Epidermal melanocyte (primary cell): Measurements from ENCODE around the gene SLC10A1.
"Not testable (repeated sequence)": the region's sequence is repeated elsewhere in the genome, so short reads cannot be mapped to it uniquely, and the experiment has no call there.

Experiments
- DNase-seq: peaks from one replicate; pipeline ENCODE4 v3.0.0; 2011; ENCODE audit warnings: low spot score; ENCODE audit not compliant: insufficient read length

The SLC10A1 gene

DNA sequence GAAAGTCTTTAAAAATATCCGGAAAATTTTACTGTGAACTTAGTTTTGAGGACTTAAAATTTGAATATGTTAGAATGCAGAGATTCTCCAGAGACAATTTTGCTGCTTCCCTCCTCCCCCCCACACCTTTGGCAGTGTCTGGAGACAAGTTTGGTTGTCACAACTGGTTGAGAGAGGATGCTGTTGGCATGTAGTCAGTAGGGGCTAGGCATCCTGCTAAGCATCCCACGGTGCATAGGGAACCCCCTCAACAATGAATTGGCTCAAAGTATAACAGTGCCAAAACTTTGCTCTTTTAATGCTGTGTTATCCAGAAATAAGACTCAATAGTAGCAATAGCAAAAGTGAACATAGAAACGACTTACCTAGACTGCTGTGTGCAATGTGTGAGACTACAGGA, 26.5 kb downstream of the SLC10A1 start:
- DNase-seq: no peak

- no peak for DNase-seq
Measured at GRCh38 chr14:69769623-69770022, 27.4 kb downstream of the SLC10A1 start.

GRCh38 chr14:69768873-69769272, 28.2 kb downstream of the SLC10A1 start:
- no peak for DNase-seq

DNA sequence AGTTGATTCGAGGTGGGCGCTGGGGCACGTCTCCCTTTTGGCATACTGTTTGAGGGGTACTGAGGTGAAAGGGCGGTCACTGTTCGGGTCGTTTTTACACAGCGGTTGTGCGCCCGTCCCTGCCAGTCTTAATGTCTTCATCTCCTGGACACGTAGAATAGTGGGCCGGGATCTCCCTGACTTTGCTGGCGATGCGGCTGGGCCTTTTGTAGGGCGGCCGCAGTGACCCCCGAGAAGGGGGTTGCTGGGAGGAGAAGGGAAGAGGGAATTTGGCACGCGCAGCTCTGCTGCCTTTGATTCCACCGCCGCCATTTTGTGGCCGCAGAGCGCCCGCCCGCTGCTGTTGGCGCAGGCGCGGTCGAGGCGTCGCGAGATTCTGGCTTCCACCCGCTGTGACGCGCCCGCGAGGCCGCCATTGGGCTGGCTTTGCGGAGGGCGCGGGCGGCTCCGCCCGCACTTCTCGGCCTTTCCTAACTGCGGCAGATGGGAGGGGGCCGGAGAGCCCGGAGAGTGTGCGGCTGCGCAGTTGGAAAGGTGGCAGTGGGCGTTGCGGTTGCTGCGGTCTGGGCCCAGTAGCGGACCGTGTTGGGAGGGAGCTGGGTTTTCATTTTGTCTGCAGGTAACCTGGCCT, 29.6 kb downstream of the SLC10A1 start:
- peak; percentile 77 for DNase-seq

DNA sequence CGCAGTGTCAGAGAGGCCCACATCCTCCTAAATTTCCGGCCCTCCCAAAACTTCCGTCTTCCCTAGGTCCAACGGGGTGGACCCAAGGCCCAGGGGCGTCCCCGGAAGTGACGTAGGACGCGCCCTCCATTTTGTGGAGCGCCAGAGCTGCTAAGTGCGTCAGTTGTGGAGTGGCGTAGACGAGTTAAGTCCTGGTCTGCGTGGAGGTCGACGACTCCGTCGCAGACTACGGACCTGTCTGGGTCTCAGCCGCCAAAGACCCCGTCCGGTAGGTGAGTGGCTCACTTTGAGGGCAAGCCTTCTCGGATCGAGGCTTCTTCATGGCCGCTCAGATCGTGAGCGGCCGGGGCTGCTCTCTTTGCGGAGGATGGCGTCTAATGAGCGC, 30.1 kb downstream of the SLC10A1 start, which contains the start of gene SRSF5:
TSS of gene SRSF5 (plus strand) at position 159 of the 385 bp plus-strand sequence. CDS start 1,015 bp downstream, outside the sequence.
- peak; percentile 81 for DNase-seq

DNA sequence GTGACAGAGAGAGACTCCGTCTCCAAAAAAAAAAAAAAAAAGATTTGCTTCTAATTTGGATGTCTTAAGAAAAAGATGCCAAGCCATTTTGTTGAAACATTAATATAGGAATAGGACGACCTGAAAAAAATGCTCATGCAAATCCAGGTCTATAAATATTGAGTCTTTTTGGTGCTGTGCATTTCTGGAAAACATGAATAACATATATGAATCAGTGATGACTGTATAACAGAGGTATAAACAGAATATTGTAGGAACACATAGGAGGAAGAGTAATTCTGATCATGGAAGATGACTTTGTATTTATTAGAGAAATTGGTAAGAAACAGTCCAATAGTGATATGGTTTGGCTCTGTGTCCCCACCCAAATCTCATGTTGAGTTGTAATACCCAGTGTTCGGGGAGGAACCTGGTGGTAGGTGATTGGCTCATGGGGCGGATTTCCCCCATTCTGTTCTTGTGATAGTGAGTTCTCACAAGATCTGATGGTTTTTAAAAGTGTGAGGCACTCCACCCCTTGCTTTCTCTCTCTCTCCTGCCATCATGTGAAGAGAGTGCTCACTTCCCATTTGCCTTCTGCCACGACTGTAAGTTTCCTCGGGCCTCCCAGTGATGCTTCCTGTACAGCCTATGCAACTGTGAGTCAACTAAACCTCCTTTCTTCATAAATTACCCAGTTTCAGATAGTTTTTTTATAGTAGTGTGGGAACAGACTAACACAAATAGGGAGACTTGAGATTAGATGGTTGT, 33.1 kb downstream of the SLC10A1 start:
- DNase-seq: no peak

- no peak for DNase-seq
Measured at GRCh38 chr14:69760810-69761209, 36.2 kb downstream of the SLC10A1 start.

DNA sequence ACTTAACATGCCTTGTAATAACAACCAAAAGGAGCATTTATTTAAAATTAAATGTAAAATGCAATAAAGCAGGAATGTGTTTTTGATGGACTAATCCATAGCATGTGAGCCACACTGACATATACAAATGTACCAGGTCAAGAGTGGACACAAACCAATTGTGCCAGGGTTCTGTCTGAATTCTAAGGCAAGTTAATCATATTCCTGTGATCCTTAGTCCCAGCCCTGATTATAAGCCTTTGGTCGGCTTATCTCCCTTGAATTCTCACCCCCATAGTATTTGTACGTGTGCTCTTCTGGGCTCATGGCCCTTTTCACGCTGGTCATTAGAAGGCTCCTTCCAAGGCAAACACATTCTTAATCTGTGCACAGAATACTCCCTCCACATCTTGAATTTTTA, 40.7 kb downstream of the SLC10A1 start:
- DNase-seq: no peak

DNA sequence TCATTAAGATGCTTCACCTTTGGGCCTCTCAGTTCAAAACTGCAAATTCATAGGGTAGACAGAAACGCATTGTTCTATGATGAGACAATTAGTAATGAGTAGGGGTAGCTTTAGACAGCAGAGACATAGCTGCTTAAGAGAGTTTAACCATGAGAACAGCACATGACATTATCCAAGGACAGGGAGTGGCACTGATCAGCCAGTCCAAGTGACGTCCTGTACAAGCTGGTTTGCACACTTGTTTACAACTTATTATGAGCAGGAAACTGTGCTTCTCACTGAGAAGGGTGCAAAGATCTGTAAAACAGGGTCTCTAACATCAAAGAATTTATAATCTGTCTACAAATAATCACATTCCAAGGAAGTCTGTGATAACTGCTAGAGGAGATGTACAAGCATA, 41.3 kb downstream of the SLC10A1 start:
- DNase-seq: no peak

DNA sequence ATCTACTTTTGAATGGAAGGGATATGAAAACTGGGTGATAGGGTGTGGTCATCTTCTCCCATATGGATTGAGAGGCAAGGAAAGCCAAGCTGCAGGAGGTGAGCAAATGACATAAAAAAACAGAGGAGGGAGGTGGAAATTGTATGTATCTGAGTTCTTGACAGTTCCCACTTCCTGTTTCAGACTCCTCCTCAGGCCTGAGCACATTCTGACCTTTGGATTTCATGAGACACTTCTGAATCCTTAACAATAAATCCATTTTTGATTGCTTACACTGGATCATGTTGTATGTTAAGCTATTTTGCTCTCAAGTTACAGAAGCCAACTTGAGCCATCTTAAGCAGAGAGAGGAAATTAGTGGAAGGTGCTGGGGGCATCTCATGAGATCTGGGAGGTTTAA, 41.7 kb downstream of the SLC10A1 start:
- DNase-seq: no peak

- DNase-seq: no peak
Measured at GRCh38 chr14:69754487-69754886, 42.6 kb downstream of the SLC10A1 start.

DNA sequence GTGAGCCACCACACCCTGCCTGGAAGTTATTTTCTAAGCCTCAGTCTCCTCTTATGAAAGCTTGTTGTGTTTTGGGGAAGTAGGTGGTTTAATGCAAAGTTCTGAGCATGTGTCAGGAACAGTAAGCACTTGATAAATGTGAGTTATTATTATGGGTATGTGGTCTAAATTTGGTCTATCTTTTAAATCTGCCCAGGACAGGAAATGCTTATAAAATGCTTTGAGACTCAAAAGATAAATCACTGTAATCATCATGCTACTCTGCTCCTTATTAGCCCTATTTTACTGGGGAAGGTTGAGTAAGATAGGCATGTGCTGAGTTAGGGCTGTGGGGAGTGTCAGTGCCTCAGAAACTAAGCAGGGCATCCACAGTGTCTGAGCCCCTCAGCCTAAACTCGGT, 43.2 kb downstream of the SLC10A1 start:
- no peak for DNase-seq

GRCh38 chr14:69752773-69753172, 44.3 kb downstream of the SLC10A1 start:
- no peak for DNase-seq

- no peak for DNase-seq
Measured at GRCh38 chr14:69750495-69750894, 46.5 kb downstream of the SLC10A1 start.

DNA sequence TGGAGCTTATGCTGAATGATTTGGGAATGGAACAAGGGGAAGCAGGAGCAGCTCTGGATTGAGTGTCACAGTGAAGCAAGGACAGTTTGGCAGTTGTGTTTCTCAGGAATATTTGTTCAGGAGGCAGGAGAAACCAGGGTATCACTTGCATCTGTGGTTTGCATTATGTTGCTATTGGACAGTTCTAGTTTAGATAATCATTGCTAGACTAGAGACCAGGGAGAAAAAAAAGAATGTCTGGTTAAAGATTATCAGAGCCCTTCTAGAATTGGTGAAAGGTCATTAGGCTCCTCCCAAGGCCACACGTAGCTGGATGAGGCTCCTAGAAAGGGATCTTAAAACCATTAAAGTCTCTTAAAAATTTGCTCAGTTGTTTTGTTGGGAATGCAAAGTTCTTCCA, 47.1 kb downstream of the SLC10A1 start:
- DNase-seq: no peak

DNA sequence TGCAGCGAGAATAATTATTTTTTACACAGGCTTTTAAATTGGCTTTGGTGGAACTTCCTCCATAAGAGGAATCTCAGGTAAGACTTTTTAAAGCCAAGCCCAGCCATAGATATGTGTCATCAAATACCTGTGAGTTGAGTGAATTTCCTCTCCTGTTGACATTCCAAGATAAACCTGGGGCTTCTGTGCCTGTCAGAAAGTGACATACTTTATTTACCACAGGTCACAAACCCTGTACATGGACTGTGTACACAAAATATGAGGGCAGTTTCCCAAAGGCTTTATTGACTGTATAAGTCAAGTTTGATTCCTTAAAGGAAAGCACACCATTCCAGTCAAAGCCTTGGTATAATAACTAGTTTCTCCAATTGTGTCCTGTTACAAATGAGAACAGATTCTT, 56.0 kb downstream of the SLC10A1 start:
- no peak for DNase-seq

- not testable (repeated sequence) for DNase-seq
Measured at GRCh38 chr14:69736405-69736804, 60.6 kb downstream of the SLC10A1 start.

- not testable (repeated sequence) for DNase-seq
Measured at GRCh38 chr14:69731919-69732598, 65.0 kb downstream of the SLC10A1 start.

- no peak for DNase-seq
Measured at GRCh38 chr14:69727860-69728259, 69.2 kb downstream of the SLC10A1 start.

DNA sequence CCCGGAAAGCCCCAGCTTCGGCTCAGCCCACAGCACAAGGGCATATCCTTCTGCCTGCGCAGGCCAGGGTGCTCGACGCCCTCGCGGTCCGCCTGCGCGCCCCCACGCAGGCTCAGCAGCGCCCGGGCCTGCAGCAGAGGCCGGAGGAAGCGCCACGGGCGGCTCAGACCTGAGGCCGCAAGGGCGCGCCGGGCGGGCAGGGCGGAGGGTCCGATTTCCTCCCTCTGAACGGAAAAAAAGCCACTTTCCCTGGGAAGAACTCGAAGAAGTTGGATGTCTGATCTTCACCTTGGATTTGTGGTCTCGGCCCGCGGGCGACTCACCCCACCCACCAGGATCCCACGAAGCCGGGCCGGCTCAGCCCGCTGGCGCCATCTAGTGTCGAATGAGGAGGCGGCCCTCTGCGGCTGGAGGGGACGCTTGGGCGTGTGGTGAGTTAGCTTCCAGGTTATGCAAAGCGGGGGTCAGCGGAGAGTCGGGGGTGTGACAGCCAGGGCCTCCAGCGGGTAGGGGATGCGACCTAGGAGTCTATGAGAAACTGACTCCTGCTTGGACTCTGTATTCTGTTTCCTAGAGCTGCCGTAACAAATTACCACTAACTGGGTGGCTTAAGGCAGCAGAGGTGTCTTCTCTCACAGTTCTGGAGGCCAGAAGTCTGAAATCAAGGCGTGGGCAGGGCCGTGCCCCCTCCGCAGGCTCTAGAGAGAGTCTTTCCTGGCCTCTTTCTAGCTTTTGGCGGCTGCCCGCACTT, 70.1 kb downstream of the SLC10A1 start:
- peak; percentile 82 for DNase-seq
